HG03342 (cell line): ENCODE results near the gene FOXM1.

Experiments
- ATAC-seq: cut with Tn5 transposase; IDR thresholded peaks from one replicate; pipeline ENCODE4 v1.9.1; 2021; ENCODE audit warnings: mild to moderate bottlenecking, moderate library complexity; ENCODE audit not compliant: unreplicated experiment

FOXM1 gene

GRCh38 chr12:2841056-2841650 lies 35.8 kb downstream of the FOXM1 start:
- no peak for ATAC-seq

DNA sequence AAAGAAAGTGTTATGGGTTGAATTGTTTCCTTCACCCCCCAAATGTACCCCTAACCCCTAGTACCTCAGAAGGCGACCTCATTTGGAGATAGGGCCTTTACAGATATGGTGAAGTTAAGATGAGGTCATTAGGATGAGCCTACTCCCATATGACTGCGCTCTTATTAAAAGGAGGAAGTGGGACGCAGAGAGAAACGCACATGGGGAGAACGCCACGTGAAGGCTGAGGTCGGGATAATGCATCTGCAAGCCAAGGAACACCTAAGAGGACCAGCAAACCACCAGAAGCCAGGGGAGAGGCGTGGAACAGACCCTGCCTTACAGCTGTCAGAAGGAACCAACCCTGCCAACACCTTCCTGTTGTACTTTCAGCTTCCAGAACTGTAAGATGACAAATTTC lies 40.4 kb downstream of the FOXM1 start:
- no peak for ATAC-seq

DNA sequence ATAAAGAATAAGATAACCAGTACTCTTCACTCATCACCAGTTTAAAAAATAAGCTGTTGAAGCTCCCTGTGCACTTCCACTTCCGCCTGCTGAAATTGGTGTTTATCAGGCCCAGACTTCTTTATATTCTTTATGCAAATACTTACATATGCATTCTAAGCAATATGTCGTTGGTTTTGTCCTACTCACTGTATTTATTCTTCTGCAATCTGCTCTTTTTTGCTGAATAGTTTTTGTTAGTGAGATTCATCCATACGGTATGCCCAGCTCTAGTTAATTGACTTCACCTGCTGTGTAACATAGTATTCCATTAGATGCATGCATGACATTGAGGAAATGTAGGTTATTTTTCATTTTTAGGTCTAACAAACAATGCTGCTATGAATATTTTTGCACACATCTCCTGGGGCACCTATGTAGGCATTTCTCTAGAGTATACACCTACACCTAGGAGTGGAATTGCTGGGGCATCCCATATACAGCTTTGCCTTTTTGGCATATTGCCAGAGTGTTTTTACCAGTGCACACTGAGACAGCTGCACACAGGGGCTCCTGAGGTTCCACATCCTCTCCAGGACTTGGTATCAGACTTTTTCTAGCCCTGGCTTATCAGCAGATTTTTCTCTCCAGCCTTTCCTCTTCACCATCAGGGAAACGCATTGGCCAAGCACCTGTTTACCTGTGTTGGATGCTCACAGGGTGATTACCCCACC lies 41.1 kb downstream of the FOXM1 start:
- no peak for ATAC-seq

DNA sequence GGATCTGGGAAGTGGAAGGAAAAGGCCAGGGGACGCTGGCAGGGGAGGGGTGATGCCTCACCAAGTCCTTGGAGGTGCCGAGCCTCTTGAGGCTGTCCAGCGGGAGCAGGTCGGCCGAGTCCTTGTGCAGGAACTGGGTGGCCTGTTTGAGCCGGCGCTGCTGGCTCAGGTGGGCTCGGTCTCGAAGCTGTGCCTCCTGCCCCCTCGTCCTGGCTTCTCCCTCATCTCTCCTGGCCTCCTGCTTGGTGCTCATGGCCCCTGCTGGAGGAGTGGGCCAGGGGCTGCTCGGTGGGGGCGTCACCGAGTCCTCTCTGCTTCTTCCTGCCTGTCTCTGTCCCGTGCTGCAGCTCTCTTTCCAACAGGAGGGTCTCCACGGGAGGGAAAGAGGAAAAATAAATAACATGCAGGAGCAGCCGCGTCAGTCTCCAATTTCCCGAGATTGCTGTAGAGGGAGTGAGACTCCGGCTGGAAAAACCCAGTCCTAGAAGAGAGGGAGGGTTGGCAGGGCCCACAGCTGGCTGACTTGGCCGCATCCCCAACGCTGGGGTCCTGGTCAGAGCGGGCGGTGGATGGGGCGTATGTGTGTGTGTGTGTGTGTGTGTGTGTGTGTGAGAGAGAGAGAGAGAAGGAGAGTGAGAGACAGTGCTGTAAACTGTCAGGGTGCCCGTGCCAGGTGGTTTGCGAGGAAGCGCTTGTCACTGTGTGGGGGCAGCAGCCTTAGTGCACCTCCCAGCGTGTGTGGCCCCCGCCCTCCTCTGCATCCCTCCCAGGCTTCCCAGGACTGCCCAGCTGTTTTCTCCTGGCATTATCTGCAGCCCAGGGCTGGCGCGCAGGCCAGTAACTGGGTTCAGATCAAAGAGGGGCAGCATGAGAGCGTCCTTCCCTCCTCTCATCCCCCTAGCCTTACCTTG lies 42.1 kb downstream of the FOXM1 start, which contains the start of gene NRIP2:
Gene NRIP2 (minus strand): TSS at position 455 of the 911 bp plus-strand sequence. CDS start 52 bp downstream, at position 403.
- no peak for ATAC-seq

DNA sequence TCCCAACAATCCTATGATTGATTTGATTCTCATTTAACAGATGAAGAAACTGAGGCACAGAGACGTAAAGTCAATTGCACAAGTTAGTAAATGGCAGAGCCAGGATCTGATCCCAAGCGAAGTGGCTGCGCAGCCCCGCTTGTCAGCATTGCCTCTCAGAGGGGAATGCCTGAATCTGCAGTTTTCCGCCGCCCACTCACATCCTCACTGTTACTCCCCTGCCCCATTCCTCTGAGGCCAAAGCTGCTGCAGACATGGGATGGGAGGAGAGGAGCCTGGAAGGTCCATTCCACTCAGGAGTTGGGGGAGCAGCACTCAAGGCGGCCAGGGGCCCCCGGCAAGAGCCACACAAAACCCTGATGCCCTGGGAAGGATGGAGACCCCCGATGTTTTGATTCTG lies 43.2 kb downstream of the FOXM1 start:
- no peak for ATAC-seq

- ATAC-seq: no peak
These were observed 43.6 kb downstream of the FOXM1 start for GRCh38 chr12:2833327-2833726.

- no peak for ATAC-seq
These were observed 44.3 kb downstream of the FOXM1 start for GRCh38 chr12:2832550-2833127.

GRCh38 chr12:2829275-2829674 lies 47.7 kb downstream of the FOXM1 start:
- ATAC-seq: no peak

- ATAC-seq: no peak
These were observed 50.1 kb downstream of the FOXM1 start for GRCh38 chr12:2826721-2827515.

- ATAC-seq: no peak
These were observed 50.9 kb downstream of the FOXM1 start for GRCh38 chr12:2826036-2826435.

- ATAC-seq: no peak
These were observed 51.8 kb downstream of the FOXM1 start for GRCh38 chr12:2825132-2825531.

DNA sequence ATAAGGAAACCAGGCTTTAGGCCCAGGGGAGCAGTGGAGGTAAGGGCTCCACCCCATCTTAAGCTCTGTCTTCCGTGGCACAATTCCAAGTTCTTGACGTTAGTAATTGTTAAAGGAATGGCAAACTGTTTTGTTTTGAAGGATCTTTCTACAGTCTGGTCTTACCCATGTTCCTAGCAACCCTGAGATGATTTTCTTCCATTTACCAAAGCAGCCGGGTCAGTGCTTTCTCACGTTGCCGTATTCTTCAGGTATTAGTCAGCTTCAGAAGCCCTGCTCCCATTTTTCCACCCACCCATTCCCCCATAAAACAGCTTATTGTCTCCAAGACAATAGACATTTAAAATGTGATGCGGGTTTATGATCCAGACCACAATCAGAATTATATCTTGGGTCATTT lies 52.4 kb downstream of the FOXM1 start:
- no peak for ATAC-seq

DNA sequence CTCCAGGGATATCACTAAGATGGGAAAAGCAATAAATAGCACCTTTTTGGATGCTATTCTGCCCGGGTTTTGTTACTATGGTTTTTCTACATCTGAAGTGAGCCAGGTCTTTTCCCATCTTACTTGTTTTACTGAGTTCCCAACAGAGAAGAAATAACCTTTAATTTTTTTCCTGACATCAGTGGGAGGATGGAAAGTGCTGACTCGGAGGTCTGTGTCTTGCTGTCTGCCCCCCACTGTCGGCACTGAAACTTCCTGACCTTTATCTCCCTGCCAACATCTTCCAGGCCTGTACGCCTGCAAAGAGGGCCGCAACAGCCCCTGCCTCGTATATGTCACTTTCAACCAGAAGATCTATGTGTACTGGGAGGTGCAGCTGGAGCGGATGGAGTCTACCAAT lies 53.5 kb downstream of the FOXM1 start:
- no peak for ATAC-seq

GRCh38 chr12:2820432-2820831 lies 56.5 kb downstream of the FOXM1 start:
- no peak for ATAC-seq

DNA sequence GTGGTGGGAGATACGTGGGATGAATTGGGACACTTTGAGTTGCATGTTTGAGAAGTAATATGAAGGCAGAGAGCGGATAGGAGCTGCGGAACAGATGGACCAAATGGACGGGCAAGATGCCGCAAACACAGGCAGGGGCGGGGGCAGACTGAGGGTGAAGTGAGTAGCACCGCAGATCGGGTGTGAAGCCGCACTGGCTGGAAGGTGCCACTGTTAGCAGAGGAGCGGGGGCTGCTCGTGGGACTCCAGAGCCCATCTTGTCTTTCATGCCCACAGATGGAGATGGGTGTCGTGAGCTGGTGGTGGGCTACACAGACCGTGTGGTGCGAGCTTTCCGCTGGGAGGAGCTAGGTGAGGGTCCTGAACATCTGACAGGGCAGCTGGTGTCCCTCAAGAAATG lies 57.2 kb downstream of the FOXM1 start:
- no peak for ATAC-seq

DNA sequence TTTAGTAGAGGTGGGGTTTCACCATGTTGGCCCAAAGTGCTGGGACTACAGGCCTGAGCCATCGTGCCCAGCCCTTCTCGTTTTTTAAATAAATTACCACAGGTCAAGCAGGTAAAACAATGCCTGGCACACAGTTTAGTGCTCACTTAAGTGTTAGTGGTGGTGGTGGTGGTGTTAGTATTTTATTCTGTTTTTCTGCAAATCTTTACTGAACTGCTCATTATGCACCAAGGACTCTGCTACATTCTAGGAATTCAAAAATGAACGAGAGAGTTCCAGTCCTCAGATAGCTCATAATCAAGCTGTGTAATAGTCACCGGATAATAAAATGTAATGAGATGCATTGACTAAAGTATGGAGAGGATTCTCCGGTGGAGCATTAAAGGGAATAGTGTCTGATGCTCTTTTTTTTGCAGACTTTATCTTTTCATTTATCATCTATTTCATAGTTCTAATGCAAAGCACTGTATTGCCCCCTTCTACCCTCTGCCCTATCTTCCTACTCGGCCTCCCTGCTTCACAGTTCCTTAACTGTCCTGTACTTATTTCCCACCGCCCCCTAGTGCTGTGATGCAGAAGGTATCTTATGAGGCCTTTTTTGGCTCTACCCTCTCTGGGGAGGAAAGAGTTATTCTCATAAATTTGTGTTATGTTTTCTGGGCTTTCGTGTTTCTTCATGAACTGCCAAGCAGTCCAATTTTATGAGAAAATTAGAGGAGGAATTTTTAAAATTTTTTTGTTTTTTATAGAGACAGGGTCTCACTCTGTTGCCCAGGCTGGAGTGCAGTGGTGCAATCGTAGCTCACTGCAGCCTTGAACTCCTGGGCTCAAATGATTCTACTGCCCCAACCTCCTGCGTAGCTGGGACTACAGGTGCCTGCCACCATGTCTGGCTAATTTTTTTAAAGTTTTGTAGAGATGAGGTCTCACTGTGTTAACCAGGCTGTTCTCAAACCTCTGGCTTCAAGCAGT lies 63.5 kb downstream of the FOXM1 start:
- peak; percentile 32 for ATAC-seq

- peak; percentile 95 for ATAC-seq
These were observed 64.4 kb downstream of the FOXM1 start, which contains the start of gene ITFG2 for GRCh38 chr12:2812290-2813213. ITFG2 (plus strand) TSS chr12:2812668; CDS start chr12:2812761, 93 bp downstream.

- no peak for ATAC-seq
These were observed 65.2 kb downstream of the FOXM1 start for GRCh38 chr12:2811801-2812200.
